HT1080 (cell line): Measurements from ENCODE around the gene POFUT1. TPM values are rescaled to one million over a fixed set of nuclear protein-coding genes. Genes with fewer than 3 reads are reported as not detected.
"Not testable (repeated sequence)": the region's sequence is repeated elsewhere in the genome, so short reads cannot be mapped to it uniquely, and the experiment has no call there.

ENCODE experiments used
- DNase-seq: peaks from one replicate; pipeline ENCODE4 v3.0.0-alpha.2; 2015; ENCODE audit warnings: low read depth
- total RNA-seq: library from RNA; depleted of rRNA; stranded (reverse); fragments of >200 nt; shearing (Covaris generic); gene quantifications from 2 replicates; pipeline ENCODE4 v1.2.3, GENCODE V29; 2014

POFUT1 gene
- total RNA-seq, 1 experiment from 2014 or later = 82.3 TPM

DNA sequence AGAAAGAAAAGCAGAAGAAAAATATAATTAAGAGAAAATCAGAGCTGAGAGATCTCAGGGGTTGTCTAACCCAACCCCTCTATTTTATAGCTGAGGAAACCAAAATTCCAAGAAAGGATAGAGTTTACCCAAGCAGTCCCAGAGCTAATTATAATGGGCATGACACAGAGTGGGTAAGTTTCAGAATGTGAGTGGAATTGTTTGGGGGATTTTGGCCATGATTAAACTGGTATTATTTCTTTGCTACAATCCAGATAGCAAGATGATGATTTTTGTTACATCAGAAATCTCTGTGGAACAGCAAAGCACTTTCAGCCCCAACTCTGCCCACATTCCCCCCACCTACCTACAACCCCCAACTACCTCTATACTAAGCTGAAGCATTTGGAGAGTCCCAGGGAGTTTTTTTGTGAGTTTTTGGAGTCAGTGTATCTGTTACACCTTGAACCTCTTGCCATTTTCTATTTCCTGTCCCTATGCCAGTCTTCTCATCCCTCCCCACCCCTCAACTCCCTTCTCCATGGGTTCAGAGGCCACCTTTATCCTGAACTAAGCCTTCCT, 24.7 kb downstream of the POFUT1 start:
- no peak for DNase-seq

DNA sequence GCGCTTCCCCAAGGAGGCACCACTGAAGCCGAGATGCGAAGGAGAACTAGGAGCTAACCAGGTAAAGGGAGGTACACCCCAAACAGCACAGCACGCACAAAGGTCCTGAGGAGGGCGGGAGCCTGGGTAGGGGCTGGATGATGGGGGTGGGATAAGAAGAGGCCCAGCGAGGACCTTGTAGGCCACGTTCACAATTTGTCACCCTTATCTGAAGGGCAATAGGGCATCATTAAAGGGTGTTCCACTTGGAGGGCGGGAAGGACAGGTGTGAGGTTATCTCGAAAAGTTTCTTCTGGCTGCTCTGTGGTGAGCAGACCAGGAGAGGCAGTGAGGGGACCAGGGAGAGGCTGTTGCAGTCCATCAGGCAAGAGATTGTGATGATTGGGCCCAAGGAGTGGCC, 25.6 kb downstream of the POFUT1 start:
- no peak for DNase-seq

DNA sequence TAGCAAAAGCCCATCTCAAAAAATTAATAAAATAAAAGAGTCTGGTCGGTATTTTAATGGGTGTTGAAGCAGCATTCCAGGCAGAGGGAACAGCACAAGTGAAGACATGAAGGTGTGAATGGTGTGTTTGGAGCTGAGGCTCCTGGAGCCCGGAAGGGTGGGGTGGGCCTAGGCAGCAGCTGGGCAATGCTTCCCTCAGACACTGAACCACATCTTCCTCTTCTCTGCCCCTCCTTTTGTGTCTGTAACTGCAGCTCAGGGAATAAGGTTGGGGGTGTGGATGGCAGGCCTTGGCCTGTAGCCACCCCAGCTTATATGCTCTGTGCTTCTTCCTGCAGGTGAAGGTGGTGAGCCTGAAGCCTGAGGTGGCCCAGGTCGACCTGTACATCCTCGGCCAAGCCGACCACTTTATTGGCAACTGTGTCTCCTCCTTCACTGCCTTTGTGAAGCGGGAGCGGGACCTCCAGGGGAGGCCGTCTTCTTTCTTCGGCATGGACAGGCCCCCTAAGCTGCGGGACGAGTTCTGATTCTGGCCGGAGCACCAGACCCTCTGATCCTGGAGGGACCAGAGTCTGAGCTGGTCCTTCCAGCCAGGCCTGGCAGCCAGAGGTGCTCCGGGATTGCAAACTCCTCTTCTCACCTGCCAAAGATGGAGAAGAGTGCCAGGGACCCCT, 26.6 kb downstream of the POFUT1 start:
- DNase-seq = no peak

DNA sequence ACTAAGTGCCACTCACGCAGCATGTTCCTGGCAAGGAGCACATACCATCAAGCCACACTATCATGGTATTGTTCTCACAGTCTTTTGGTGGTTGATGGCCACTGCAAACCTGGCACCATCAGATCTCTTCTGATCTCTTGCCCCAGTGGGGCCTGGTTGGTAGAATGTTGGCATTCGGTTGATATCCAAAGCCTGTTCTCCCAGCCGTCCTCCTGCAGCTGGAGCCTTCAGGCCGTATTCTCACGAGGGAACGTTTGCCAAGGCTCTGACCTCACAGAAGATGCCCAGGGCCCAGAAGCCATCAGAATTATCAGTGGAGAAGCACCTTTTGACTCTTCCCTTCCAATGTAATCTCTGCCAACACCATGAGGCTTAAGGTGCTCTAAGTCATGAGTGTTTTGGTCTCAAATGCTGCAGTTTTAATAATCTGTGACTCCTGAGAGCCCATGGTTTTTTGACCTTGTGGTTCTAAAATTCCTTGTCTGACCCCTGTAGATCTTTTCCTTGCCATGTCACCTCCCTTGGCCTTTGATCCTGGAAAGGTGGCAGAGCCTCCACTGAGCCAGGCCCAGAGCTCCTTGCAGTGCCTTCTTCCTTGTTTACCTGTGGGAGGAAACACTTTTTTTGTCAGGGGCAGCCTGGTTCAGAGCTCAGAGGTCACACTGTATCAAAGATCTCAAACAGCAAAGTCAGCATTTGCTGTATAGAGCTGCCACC, 27.8 kb downstream of the POFUT1 start:
- DNase-seq = no peak

DNA sequence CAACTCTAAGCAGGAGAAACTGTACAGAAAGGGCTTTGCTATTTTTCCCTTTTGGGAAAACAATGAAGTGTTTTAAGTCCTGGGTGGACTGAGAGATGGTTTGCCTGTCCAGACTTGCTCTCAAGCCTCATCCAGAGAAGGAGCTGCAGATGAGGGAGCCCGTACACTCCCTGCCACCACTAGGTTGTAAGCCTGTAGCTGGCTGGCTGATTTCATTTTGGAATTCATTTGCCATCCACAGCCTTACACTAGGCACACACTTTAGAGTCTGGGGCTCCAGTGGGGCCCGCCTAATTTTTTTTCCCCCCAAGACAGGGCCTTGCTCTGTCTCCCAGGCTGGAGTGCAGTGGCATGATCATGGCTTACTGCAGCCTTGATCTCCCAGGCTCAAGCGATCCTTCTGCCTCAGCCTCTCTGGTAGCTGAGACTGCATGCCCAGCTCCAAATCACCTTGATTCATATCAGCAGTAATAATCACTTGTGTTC, 28.4 kb downstream of the POFUT1 start:
- no peak for DNase-seq

DNA sequence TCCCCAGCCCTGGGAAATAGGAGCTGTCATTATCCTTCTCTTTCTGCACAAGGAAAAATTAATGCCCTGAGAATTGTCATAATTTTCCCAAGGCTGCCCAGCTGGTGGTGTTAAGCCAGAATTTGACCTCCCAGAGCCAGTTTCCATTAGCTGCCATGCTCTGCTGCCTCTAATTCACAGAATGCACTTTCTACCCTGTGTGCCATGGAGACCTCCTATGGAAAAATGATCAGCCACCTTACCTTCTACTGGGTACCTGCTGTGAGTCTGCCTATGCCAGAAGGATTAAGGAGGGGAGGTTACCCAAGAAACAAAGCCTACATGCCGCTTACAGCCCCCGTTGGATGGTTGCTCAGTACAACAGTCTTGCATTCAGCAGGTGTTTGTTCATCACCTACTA, 29.1 kb downstream of the POFUT1 start:
- DNase-seq = no peak

DNA sequence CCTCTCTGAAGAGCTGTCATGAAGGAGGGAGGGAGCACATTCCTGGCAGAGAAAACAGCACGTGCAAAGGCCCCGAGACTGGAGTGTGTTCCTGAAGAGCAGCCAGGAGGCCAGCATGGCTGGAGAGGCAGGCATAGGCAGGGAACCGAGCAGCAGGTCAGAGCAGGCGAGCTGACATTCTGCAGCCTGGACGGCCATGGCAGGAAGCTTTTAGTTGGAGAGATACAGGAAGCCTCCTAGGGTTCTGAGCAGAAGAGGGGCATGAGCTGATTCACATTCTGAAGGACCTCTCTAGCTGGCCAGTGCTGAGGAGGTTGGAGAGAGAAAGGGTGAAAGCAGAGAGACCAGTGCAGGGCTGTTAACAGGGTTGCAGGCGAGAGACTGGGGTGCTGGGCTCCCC, 29.7 kb downstream of the POFUT1 start:
- DNase-seq = no peak

DNA sequence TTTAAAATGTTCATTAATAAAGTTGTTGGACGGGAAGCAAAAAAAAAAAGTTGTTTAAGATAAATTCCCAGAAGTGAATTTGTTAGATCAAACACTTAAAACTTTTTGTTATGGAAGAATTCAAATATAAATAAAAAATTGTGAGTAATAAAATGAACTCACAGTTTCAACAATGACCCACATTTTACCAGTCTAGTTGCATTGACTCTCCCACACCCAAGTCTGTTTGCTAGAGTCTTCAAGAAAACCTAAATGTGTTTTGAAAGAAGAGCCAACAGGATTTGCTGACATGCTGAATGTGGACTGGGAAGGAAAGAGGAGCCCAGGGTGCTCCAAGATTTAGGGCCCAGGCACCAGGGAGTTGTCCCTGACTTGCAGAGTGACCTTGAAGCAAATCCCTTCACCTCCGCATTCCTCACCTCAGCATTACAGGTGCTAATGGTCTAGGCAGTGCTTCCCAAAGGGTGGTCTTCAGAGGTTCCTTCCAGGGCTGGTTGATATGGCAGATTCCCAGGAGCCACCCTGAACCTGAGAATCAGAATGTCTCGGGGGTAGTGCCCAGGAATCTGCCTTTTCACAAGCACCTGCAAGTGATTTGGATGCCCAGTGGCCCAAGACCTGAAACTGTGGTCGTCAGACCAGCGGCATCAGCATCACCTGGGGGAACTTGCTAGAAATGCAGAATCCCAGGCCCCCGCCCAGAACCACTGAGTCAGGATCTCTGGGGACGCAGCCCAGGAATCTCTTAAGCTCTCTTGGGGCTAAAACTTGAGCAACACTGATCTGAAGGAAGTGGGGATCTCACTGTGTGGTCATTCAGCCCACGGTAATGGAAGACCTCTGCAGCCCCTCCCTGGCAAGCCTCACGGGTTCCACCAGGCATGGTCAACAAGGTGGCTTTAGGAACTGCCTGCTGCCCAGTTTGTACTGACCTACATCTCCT, 31.1 kb downstream of the POFUT1 start:
- DNase-seq = no peak

DNA sequence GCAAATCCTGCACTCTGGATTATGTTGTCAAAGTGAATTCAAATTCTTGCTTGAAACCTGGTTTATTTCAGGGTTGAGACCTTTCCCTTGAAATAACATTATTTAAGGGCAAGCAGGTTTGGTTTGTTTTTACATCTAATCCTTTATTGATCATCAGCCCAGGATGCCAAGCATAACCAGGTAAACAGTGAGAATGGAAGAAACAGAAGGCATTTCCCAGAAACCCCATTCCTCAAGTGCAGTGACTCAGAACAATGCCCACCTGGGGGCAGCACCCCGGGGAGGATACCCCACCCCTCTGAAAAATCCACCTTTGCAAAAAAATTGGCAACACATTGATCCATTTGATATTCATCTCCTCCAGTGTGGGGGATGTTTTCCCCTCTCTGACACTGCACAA, 32.5 kb downstream of the POFUT1 start:
- no peak for DNase-seq

DNA sequence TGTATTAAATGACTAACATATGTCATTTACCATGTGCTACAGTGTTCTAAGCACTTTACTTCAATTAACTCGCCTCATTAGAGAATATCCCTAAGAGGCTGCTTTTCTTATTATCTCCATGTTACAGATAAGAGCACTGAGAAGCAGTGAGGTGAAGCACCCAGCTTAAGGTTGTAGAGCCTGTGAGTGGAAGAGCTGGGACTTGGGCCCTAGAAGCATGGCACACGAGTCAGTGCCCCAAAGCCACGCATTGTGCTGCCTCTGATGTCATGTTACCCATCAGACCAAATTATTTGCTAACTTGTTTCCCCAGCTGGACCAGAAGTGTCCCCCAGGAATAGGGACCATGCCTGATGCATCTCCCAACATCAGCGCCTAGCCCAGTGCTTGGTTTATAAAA, 34.1 kb downstream of the POFUT1 start:
- no peak for DNase-seq

DNA sequence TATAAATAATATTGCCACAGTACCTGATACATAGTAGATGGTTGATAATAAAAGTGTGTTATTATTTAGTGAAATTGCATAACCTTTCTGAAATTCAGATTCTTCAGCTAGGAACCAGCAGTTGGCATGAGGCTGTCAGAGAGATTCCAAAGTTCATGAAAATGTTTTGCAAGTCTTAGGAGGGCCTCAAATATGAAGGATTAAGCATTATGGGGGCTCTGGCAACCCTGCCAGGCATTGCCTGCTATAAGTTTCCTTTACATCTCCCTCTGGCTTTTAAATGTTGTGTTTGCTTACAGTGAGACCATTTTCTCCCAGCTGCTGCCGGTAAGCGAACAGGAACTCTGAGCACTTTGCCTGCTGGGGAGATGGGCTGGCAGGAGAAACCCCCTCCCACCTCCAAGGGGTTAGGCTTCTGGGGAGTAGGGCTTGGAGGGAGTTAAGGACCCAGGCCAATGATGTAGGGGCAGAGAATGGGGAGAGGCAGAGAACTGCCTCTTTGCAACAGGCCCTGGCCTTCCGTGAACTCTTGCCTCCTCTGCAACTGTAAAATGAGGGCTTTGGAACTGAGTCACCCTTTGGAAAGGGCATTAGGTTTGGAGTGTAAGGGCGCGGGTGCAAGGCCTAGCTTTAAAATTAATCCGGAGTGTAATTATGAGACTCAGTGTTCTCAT, 36.6 kb downstream of the POFUT1 start:
- no peak for DNase-seq

DNA sequence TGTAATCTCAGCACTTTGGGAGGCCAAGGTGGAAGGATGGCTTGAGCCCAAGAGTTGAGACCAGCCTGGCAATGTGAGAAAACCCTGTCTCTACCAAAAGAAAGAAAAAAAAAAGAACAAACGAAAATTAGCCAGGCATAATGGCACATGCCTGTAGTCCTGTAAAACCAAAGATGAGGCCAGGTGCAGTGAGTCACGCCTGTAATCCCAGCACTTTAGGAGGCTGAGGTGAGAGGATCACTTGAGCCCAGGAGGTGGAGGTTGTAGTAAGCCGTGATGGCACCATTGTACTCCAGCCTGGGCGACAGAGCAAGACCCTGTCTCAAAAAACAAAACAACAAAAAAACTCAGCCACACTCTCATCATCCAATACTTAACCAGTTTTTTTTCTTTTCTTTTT, 37.3 kb downstream of the POFUT1 start:
- DNase-seq = no peak

DNA sequence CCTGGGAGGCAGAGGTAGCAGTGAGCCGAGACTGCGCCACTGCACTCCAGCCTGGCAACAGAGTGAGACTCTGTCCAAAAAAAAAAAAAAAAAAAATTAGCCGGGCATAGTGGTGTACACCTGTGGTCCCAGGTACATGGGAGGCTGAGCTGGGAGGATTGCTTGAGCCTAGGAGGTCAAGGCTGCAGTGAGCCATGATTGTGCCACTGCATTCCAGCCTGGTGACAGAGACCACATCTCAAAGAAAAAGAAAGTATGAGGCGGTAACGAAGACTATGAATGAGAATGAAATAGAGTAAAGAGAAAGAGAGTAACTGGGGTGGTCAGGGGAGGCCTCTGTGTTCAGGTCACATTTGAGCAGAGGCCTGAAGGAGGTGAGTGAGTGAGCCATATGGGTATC, 38.5 kb downstream of the POFUT1 start:
- DNase-seq = not testable (repeated sequence)

DNA sequence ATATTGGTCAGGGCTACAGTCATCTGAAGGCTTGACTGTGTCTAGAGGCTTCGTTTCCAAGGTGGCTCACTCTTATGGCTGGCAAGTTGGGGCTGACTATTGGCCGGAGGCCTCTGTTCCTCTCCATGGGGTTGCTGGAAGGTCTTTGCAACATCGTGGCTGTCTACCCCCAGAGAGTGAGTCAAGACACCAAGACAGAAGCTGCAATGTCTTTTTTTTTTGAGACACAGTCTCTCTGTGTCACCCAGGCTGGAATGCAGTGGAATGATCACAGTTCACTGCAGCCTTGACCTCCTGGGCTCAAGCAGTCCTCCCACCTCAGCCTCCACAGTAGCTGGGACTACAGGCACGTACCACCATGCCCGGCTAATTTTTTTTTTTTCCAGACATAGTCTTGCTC, 40.4 kb downstream of the POFUT1 start:
- peak; percentile 13 for DNase-seq

DNA sequence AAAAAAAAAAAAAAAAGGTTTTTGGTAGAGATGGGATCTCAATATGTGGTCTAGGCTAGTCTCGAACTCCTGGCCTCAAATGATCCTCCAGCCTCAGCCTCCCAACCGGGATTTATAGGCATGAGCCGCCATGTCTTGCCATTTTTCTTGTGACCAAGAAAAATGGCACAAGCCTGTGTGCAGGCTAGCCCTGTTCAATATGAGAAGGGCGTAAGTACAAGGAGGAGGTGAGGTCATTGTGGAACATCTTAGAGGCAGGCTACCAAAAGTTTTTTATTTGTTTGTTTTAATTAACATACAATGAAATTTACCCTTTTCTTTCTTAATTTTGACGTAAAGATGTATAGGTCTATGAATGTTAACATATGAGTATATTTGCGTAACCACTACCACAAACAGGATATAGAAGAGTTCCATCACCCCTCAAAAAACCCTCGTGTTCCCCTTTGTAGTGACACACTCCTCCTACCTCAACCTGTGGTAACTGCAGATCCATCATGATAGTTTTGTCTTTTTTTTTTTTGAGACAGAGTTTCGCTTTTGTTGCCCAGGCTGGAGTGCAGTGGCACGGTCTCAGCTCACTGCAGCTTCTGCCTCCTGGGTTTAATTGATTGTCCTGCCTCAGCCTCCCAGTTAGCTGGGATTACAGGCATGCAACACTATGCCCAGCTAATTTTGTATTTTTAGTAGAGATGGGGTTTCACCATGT, 41.5 kb downstream of the POFUT1 start:
- DNase-seq = no peak

DNA sequence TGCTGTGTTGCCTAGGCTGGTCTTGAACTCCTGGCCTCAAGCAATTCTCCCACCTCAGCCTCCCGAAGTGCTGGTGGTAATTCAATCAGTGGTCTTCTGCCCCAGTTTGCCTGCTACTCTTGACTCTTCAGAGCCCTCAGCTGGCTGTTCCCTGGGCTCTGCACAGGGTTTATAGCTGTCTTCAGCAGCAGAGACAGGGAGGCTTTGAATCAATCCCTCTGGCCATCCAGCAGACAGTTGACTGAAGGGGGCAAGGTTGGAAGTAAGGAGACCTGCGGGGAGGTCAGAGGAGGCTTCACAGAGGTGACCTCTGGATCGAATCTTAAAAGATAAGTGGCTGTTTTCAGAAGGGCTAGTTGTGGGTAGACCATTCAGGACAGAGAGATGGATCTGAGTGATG, 43.8 kb downstream of the POFUT1 start:
- no peak for DNase-seq

DNA sequence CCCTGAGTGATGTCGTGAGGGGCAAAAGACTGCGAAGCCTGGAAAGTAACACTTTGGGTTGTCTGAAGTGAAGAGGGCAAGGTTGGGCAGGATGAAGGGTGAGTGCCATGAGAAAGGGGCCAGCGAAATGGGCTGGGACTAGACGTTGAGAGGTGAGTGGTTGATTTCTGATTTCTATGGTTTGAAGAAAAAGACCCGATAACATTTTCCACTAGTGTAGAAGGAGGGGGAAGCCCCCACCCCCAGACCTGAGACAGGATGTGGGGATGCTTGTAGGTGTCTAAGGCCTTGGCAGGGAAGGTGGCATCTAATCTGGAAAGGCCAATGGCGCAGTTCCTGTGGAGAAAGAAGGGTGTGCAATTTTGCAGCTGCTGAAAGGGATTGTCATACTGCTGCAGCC, 44.5 kb downstream of the POFUT1 start:
- no peak for DNase-seq

DNA sequence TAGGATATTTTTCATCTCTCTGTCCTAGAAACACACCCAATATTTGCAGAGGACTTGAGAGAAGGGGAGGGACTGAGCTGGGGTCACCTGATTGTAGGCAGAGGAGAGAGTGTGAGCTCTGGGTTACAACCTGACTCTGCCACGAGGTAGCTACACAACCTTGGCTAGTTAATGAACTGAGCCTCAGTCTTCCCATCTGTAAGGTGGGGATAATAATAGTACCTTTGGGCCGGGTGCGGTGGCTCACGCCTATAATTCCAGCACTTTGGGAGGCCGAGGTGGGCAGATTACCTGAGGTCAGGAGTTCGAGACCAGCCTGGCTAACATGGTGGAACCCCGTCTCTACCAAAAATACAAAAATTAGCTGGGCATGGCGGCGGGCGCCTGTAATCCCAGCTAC, 53.3 kb downstream of the POFUT1 start:
- not testable (repeated sequence) for DNase-seq

DNA sequence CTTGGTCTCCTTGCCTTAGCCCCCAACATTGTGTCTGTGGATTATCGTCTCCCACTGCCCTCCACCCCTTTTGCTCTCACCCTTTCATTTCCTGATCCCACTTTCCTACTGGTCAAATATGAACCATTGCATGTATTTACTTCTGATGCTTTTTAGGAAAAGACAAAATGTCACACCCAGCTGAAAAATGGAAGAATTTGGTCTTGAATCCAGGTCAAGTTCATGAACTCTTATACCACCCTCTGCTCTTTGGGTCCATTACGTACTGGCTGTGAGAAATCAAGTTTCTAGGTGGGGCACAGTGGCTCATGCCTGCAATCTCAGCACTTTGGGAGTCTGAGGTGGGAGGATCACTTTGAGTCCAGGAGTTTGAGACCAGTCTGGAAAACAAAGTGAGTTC, 54.0 kb downstream of the POFUT1 start:
- DNase-seq = no peak

DNA sequence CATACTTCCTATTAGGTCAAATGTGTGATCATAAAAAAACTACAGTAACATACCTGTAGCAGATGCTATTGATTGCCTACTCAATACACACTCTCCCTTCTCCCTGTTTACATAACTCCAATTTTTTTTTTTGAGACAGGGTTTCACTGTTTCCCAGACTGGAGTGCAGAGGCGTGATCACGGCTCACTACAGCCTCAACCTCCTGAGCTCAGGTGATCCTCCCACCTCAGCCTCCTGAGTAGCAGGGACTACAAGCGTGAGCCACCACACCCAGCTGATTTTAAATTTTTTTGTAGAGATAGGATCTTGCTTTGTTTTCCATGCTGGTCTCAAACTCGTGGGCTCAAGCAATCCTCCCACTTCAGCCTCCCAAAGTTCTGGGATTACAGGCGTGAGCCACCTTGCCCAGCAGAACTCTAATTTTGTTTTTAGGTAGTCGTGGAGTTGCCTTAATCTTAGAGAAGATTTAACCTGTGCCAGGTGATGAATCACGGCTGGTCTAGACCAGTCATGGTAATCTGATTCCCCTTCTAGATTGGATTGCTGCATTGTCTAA, 55.8 kb downstream of the POFUT1 start:
- no peak for DNase-seq
